ENCODE results near the gene PYCARD. TPM values are rescaled to one million over a fixed set of nuclear protein-coding genes. Genes with fewer than 3 reads are reported as not detected.
A peak's percentile ranks its signal among the peaks of the same experiment; 100 is the strongest.

Gene PYCARD
- total and polyA plus RNA-seq, 9 of the 15 experiments (the other 6 are each of a cell fraction or from before 2014, with no cell fraction given) = 1.3 to 28.4 (median 6.0) TPM

DNA sequence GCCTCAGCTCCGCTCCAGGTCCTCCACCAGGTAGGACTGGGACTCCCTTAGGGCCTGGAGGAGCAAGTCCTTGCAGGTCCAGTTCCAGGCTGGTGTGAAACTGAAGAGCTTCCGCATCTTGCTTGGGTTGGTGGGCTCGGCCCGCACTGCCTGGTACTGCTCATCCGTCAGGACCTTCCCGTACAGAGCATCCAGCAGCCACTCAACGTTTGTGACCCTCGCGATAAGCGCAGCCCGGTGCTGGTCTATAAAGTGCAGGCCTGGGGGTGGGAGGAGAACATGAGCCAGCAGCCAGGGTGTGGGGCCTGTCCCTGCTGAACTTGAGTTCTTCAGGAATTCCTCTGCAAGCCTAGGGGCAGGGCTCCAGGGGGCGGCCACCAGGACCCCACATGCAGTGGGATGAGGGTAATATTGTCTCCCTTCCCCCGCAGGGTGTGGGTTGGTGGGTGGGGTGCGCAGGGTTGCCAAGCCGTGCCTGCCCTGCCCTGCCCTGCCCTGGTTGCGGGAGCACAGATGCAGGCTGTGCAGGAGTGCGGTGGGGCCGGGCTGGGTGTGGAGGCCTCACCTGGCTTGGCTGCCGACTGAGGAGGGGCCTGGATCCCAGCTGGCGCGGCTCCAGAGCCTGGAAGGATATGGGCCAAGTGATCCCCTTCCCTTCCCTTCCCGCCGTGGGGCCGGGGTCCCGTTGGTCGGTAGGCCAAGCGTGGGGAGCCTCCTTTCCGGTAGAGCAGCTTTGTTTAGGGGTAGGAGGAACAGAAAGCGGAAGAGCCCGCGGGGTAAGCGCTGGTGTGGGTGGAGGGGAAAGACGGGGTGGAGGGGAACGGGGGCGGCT lies 762 bp downstream of the PYCARD start (continued):
- TF ChIP-seq, protein P1, sequence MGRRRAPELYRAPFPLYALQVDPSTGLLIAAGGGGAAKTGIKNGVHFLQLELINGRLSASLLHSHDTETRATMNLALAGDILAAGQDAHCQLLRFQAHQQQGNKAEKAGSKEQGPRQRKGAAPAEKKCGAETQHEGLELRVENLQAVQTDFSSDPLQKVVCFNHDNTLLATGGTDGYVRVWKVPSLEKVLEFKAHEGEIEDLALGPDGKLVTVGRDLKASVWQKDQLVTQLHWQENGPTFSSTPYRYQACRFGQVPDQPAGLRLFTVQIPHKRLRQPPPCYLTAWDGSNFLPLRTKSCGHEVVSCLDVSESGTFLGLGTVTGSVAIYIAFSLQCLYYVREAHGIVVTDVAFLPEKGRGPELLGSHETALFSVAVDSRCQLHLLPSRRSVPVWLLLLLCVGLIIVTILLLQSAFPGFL (CRISPR knock-in tag; IDR thresholded peaks at IDR 0.05) = no peak
- TF ChIP-seq FOXO4 (CRISPR knock-in tag; IDR thresholded peaks at IDR 0.05) (no peak), AFF4 (CRISPR knock-in tag; IDR thresholded peaks at IDR 0.05) (0 out of 2 replicates have a peak, but pooled peaks have one; percentile 72), ARID1B (IDR thresholded peaks at IDR 0.05) (0 out of 2 replicates have a peak, but pooled peaks have one; percentile 5), RBM25 (IDR thresholded peaks at IDR 0.05; ENCODE audit: low read depth, low read length, severe bottlenecking) (no peak), SMARCE1 (IDR thresholded peaks at IDR 0.05) (no peak), MEIS2 (IDR thresholded peaks at IDR 0.05; ENCODE audit: partially characterized antibody) (no peak), MLX (CRISPR knock-in tag; conservative IDR thresholded peaks at IDR 0.05) (no peak), NR2C2 (CRISPR knock-in tag; IDR thresholded peaks at IDR 0.05) (0 out of 2 replicates have a peak, but pooled peaks have one; percentile 29), NR2C2 (tag; IDR thresholded peaks at IDR 0.05) (no peak), EGR1 (conservative IDR thresholded peaks at IDR 0.05) (peak; percentile 57), SAP30 (IDR thresholded peaks at IDR 0.05; ENCODE audit: borderline replicate concordance, insufficient read depth, low read depth, low read length, poor library complexity, severe bottlenecking) (peak; percentile 24), CBX3 (IDR thresholded peaks at IDR 0.05; ENCODE audit: borderline replicate concordance in 1 of 2, low read length in 2 of 2) (peak in 1 of 2 experiments; percentile 18; a peak in 1 of 3 replicates)
- TF ChIP-seq, protein P2, sequence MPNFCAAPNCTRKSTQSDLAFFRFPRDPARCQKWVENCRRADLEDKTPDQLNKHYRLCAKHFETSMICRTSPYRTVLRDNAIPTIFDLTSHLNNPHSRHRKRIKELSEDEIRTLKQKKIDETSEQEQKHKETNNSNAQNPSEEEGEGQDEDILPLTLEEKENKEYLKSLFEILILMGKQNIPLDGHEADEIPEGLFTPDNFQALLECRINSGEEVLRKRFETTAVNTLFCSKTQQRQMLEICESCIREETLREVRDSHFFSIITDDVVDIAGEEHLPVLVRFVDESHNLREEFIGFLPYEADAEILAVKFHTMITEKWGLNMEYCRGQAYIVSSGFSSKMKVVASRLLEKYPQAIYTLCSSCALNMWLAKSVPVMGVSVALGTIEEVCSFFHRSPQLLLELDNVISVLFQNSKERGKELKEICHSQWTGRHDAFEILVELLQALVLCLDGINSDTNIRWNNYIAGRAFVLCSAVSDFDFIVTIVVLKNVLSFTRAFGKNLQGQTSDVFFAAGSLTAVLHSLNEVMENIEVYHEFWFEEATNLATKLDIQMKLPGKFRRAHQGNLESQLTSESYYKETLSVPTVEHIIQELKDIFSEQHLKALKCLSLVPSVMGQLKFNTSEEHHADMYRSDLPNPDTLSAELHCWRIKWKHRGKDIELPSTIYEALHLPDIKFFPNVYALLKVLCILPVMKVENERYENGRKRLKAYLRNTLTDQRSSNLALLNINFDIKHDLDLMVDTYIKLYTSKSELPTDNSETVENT (CRISPR knock-in tag; IDR thresholded peaks at IDR 0.05) = no peak

Measured in K562 (cell line).